OCI-LY7 (cell line): ENCODE results near the gene ADGRD1. TPM values are rescaled to one million over a fixed set of nuclear protein-coding genes. Genes with fewer than 3 reads are reported as not detected.

Experiments
- BruUV-seq: library from RNA; stranded (reverse); fragments of 400-500 nt; replicated peaks from 2 replicates; lab custom pipeline; 2021; lab: Mats Ljungman, UMichigan
- CTCF ChIA-PET: fragments of 300-600 bp; sonication (Branson Sonifier 250); formaldehyde crosslinking; loops from one replicate; lab custom pipeline; 2022; ENCODE audit warnings: antibody characterized with exemption; ENCODE audit not compliant: unreplicated experiment; lab: Charles Lee
- POLR2A ChIA-PET: fragments of 300-600 bp; sonication (Branson Sonifier 250); formaldehyde crosslinking; loops from one replicate; lab custom pipeline; 2022; ENCODE audit warnings: antibody characterized with exemption; lab: Charles Lee
- DNase-seq: peaks from one replicate; pipeline ENCODE4 v3.0.0-alpha.2; 2015; ENCODE audit warnings: low spot score
- H2AFZ ChIP-seq: fragments of 200-600 bp; sonication (generic), shearing (Covaris generic); 2 replicates; pipeline ENCODE4 v1.6.1; 2014; ENCODE audit warnings: mild to moderate bottlenecking, antibody characterized with exemption, low read length, moderate library complexity
- H3K27ac ChIP-seq: fragments of 200-600 bp; sonication (generic); 2 replicates; pipeline ENCODE4 v1.5.1; 2014; ENCODE audit warnings: mixed run types, low read depth, mild to moderate bottlenecking, moderate library complexity, low read length, inconsistent platforms; ENCODE audit not compliant: poor library complexity, severe bottlenecking
- H3K36me3 ChIP-seq: fragments of 200-600 bp; sonication (generic); 2 replicates; pipeline ENCODE4 v1.6.1; 2014; ENCODE audit warnings: mild to moderate bottlenecking, antibody characterized with exemption, low read length, moderate library complexity, mixed read lengths; ENCODE audit not compliant: insufficient read depth
- H3K4me1 ChIP-seq: fragments of 200-600 bp; sonication (generic); 2 replicates; pipeline ENCODE4 v1.5.1; 2014; ENCODE audit warnings: mild to moderate bottlenecking, low read length; ENCODE audit not compliant: insufficient read depth, poor library complexity, severe bottlenecking
- H3K4me2 ChIP-seq: fragments of 200-600 bp; sonication (generic); 2 replicates; pipeline ENCODE4 v1.6.1; 2014; ENCODE audit warnings: mild to moderate bottlenecking, low read length
- H3K4me3 ChIP-seq: fragments of 200-600 bp; sonication (generic); 2 replicates; pipeline ENCODE4 v1.5.1; 2014; ENCODE audit warnings: mild to moderate bottlenecking, low read depth, low read length; ENCODE audit not compliant: poor library complexity, severe bottlenecking
- H3K79me2 ChIP-seq: fragments of 200-600 bp; sonication (generic); 2 replicates; pipeline ENCODE4 v1.6.1; 2016; ENCODE audit warnings: low read depth, mild to moderate bottlenecking, low read length, moderate library complexity, mixed read lengths; ENCODE audit not compliant: insufficient read depth
- H3K9me2 ChIP-seq: fragments of 200-600 bp; sonication (generic); 2 replicates; pipeline ENCODE4 v1.6.1; 2016; ENCODE audit warnings: mild to moderate bottlenecking, low read length, mixed read lengths; ENCODE audit not compliant: insufficient read depth
- H3K9me3 ChIP-seq: fragments of 200-600 bp; sonication (generic); 2 replicates; pipeline ENCODE4 v1.6.1; 2014; ENCODE audit warnings: mild to moderate bottlenecking, mixed run types, low read length, mixed read lengths
- H4K20me1 ChIP-seq: fragments of 200-600 bp; sonication (generic); 2 replicates; pipeline ENCODE4 v1.6.1; 2014; ENCODE audit warnings: mild to moderate bottlenecking, antibody characterized with exemption, low read length, moderate library complexity, mixed read lengths; ENCODE audit not compliant: insufficient read depth
- EZH2phosphoT487 ChIP-seq: fragments of 200-600 bp; sonication (generic); IDR thresholded peaks from 2 replicates; pipeline ENCODE4 v1.6.1; 2018; ENCODE audit warnings: low read depth, borderline replicate concordance, mild to moderate bottlenecking, mixed run types, antibody characterized with exemption, low read length, moderate library complexity, mixed read lengths
- intact Hi-C: fragments of 100-400 bp; cut with micrococcal nuclease; formaldehyde crosslinking; loops from one replicate; pipeline ENCODE4 v1.10.0; 2022; ENCODE audit not compliant: unreplicated experiment
- total RNA-seq, 2 experiments: library from RNA; depleted of rRNA in 1 of 2; stranded (reverse); fragments of >200 nt in 1 of 2; shearing (Covaris generic) in 1 of 2; gene quantifications; 2 replicates each; pipeline ENCODE4 v1.2.3, GENCODE V29; 2014 to 2022
- TF ChIP-seq, protein P1 (sequence below): fragments of 200-600 bp; sonication (generic); conservative IDR thresholded peaks from 2 replicates; pipeline ENCODE4 v1.5.1; 2014; ENCODE audit warnings: mild to moderate bottlenecking, antibody characterized with exemption, low read length, moderate library complexity, mixed read lengths

ADGRD1 gene
- total RNA-seq, 2 experiments from 2014 or later, result 1.0 to 1.7 TPM

- Histone ChIP-seq H3K4me1 (no peaks in the 10 kb centered on the region), H3K79me2 (no peaks in the 10 kb centered on the region), H2AFZ (no peak overlapping the region), H3K9me3 (no peaks in the 10 kb centered on the region), H3K36me3 (no peaks in the 10 kb centered on the region), H3K4me3 (no peak overlapping the region), H3K4me2 (no peak overlapping the region), H3K9me2 (no peaks in the 10 kb centered on the region), H3K27ac (no peak overlapping the region), H4K20me1 (no peaks in the 10 kb centered on the region)
- no peak for DNase-seq
- no peak for TF ChIP-seq EZH2phosphoT487
- no TSS peak for BruUV-seq
- ChIA-PET POLR2A (interaction anchor here (0.5 to 1.0 kb wide), 2 partner anchors 33 to 83 kb away, joined by 3 read pairs; no protein-coding TSS in a partner anchor), CTCF (no interaction called here)
- intact Hi-C loops, result no loop called here
Measured at GRCh38 chr12:131018808-131019397, 65.2 kb downstream of the ADGRD1 start.

DNA sequence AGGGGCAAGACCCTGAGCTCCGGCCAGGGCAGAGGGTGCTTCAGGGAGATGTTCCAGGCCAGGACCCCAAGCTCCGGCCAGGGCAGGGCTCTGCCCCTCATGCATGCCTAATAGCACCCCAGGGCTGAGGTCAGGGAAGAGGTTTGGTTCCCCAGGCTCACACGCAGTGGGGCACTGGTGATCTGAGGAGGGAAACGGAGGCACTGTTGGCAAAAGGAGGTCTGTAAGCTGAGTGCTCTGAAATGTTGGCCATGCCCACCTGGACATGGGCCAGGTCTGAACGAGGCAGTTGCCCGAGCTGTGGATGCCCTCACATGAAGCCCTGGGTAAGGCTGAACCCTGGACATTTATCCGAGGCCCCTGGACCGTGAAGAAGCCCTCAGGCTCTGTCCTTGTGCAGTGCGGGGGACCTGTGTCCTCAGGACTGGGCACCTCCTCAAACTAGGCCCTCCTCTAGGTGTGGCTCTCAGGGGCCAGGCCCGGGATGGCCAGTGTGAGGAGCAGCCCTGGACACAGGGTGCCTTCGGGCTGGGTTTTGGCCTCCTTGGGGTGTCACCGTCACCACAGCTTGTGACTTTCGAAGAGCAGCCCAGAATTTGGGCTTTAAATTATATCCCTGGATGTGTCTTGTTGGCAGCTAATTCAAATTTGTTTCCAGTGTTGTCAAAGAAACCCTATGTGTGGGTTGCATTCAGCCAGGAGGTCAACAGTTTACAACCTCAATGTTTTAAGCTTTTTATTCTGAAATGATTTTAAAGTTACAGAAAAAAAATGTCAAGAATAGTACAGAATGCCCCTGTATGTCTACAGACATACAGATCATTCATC, 66.8 kb downstream of the ADGRD1 start:
- Histone ChIP-seq H3K79me2 (no peaks in the 10 kb centered on the region), H3K4me3 (no peak overlapping the region), H2AFZ (no peak overlapping the region), H4K20me1 (no peaks in the 10 kb centered on the region), H3K27ac (no peak overlapping the region), H3K9me3 (no peaks in the 10 kb centered on the region), H3K36me3 (no peaks in the 10 kb centered on the region), H3K4me1 (no peaks in the 10 kb centered on the region), H3K9me2 (no peaks in the 10 kb centered on the region), H3K4me2 (no peak overlapping the region)
- DNase-seq, result no peak
- no TSS peak for BruUV-seq
- intact Hi-C loops, result no loop called here
- CTCF ChIA-PET, result no interaction called here
- TF ChIP-seq EZH2phosphoT487, result no peak
- TF ChIP-seq, protein P1, sequence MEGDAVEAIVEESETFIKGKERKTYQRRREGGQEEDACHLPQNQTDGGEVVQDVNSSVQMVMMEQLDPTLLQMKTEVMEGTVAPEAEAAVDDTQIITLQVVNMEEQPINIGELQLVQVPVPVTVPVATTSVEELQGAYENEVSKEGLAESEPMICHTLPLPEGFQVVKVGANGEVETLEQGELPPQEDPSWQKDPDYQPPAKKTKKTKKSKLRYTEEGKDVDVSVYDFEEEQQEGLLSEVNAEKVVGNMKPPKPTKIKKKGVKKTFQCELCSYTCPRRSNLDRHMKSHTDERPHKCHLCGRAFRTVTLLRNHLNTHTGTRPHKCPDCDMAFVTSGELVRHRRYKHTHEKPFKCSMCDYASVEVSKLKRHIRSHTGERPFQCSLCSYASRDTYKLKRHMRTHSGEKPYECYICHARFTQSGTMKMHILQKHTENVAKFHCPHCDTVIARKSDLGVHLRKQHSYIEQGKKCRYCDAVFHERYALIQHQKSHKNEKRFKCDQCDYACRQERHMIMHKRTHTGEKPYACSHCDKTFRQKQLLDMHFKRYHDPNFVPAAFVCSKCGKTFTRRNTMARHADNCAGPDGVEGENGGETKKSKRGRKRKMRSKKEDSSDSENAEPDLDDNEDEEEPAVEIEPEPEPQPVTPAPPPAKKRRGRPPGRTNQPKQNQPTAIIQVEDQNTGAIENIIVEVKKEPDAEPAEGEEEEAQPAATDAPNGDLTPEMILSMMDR, result no peak
- POLR2A ChIA-PET, result interaction anchor here (0.7 kb wide), 1 partner anchor 197 kb away, joined by 3 read pairs; no protein-coding TSS in a partner anchor

GRCh38 chr12:131021154-131021541, 67.4 kb downstream of the ADGRD1 start:
- Histone ChIP-seq H3K4me2 (no peak overlapping the region), H2AFZ (no peak overlapping the region), H3K4me1 (no peaks in the 10 kb centered on the region), H3K36me3 (no peaks in the 10 kb centered on the region), H3K79me2 (no peaks in the 10 kb centered on the region), H3K4me3 (no peak overlapping the region), H3K9me3 (no peaks in the 10 kb centered on the region), H4K20me1 (no peaks in the 10 kb centered on the region), H3K9me2 (no peaks in the 10 kb centered on the region), H3K27ac (no peak overlapping the region)
- DNase-seq, result no peak
- ChIA-PET CTCF (no interaction called here), POLR2A (no interaction called here)
- no peak for TF ChIP-seq EZH2phosphoT487
- TF ChIP-seq, protein P1, result no peak
- intact Hi-C loops, result no loop called here
- no TSS peak for BruUV-seq
